DMS79 treated with DMSO at 0.1 percent for 48 hours (cell line): Measurements from ENCODE around the gene DRICH1.
"Not testable (repeated sequence)": the region's sequence is repeated elsewhere in the genome, so short reads cannot be mapped to it uniquely, and the experiment has no call there.

Experiments
- DNase-seq: peaks from one replicate; lab custom pipeline; 2025; lab: John Stamatoyannopoulos, UW

Gene DRICH1

GRCh38 chr22:23632178-23632577 is at the start of gene DRICH1:
TSS of gene DRICH1 (minus strand) at chr22:23632321. CDS start at chr22:23632023, 298 bp downstream.
- DNase-seq: no peak

- DNase-seq: no peak
These were observed 49.1 kb upstream of the DRICH1 start for GRCh38 chr22:23681026-23681809.

GRCh38 chr22:23678133-23678532 is 46.0 kb upstream of the DRICH1 start:
- no peak for DNase-seq

- no peak for DNase-seq
These were observed 45.5 kb upstream of the DRICH1 start for GRCh38 chr22:23677701-23677995.

- not testable (repeated sequence) for DNase-seq
These were observed 45.0 kb upstream of the DRICH1 start for GRCh38 chr22:23676841-23677700.

GRCh38 chr22:23675502-23676415 is 43.6 kb upstream of the DRICH1 start:
- DNase-seq: no peak

GRCh38 chr22:23674886-23675501 is 42.9 kb upstream of the DRICH1 start:
- not testable (repeated sequence) for DNase-seq

- DNase-seq: no peak
These were observed 41.9 kb upstream of the DRICH1 start for GRCh38 chr22:23673826-23674690.

- no peak for DNase-seq
These were observed 41.0 kb upstream of the DRICH1 start for GRCh38 chr22:23673050-23673620.

- DNase-seq: not testable (repeated sequence)
These were observed 40.4 kb upstream of the DRICH1 start for GRCh38 chr22:23672307-23673049.

- DNase-seq: not testable (repeated sequence)
These were observed 39.3 kb upstream of the DRICH1 start for GRCh38 chr22:23671387-23671786.

GRCh38 chr22:23670378-23671295 is 38.5 kb upstream of the DRICH1 start:
- DNase-seq: no peak

GRCh38 chr22:23660381-23660780 is 28.3 kb upstream of the DRICH1 start:
- DNase-seq: not testable (repeated sequence)

GRCh38 chr22:23657727-23658126 is 25.6 kb upstream of the DRICH1 start:
- DNase-seq: no peak

- no peak for DNase-seq
These were observed 23.9 kb upstream of the DRICH1 start for GRCh38 chr22:23655891-23656475.

GRCh38 chr22:23652711-23653110 is 20.6 kb upstream of the DRICH1 start:
- DNase-seq: no peak

- DNase-seq: no peak
These were observed 20.2 kb upstream of the DRICH1 start for GRCh38 chr22:23652286-23652685.

- no peak for DNase-seq
These were observed 19.6 kb upstream of the DRICH1 start for GRCh38 chr22:23651676-23652075.
